Brain microvascular endothelial cell (primary cell): ENCODE data around the gene SMOC1.

ENCODE experiments used
- DNase-seq: peaks from one replicate; pipeline ENCODE4 v3.0.0-alpha.2; 2020
- H3K27ac ChIP-seq: fragments of 250-450 bp; sonication (Bioruptor Pico); 2 replicates; pipeline ENCODE4 v1.5.1; 2020; ENCODE audit warnings: mild to moderate bottlenecking, moderate library complexity
- H3K27me3 ChIP-seq: fragments of 250-450 bp; sonication (Bioruptor Pico); replicated peaks from 2 replicates; pipeline ENCODE4 v1.5.1; 2020; ENCODE audit warnings: mild to moderate bottlenecking
- H3K36me3 ChIP-seq: fragments of 250-450 bp; sonication (Bioruptor Pico); replicated peaks from 2 replicates; pipeline ENCODE4 v1.5.1; 2020; ENCODE audit warnings: mild to moderate bottlenecking
- H3K4me3 ChIP-seq: 2 replicates; pipeline ENCODE4 v1.5.1; 2011; ENCODE audit warnings: low read depth, mild to moderate bottlenecking, control low read depth, low read length, moderate library complexity
- in situ Hi-C: cut with HindIII; loops from 2 replicates; pipeline ENCODE4 v1.10.0; 2017; ENCODE audit warnings: low sequenced_read_pairs, low pct_ligation_motif_present
- TF ChIP-seq, protein P1 (sequence below): IDR thresholded peaks from 2 replicates; pipeline ENCODE4 v1.5.1; 2011; ENCODE audit warnings: low read depth, mild to moderate bottlenecking, moderate library complexity, low read length, control low read depth, inconsistent platforms; ENCODE audit errors: missing control alignments

The SMOC1 gene

DNA sequence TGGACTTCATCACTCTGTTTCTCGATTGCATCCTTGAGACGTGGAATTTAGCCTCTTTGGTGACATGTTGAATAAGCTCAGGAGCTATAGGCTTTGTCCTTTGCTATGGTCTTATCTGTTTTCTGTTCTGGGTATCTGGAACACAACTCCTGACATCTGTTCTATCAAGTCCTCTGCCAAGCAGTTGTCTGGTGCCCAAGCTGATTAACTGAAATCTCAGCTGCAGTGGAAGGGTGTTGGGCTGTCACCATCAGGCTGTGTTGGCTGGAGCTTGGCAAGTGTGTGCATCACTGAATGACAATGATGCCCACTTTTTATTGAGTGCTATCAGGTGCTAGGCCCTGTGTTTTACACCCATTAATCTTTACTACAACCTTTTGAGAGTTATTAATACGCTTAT, 77.8 kb downstream of the SMOC1 start:
- no peak overlapping the region for H3K4me3 ChIP-seq
- no peak for DNase-seq
- no peaks in the 10 kb centered on the region for H3K27me3 ChIP-seq
- TF ChIP-seq, protein P1, sequence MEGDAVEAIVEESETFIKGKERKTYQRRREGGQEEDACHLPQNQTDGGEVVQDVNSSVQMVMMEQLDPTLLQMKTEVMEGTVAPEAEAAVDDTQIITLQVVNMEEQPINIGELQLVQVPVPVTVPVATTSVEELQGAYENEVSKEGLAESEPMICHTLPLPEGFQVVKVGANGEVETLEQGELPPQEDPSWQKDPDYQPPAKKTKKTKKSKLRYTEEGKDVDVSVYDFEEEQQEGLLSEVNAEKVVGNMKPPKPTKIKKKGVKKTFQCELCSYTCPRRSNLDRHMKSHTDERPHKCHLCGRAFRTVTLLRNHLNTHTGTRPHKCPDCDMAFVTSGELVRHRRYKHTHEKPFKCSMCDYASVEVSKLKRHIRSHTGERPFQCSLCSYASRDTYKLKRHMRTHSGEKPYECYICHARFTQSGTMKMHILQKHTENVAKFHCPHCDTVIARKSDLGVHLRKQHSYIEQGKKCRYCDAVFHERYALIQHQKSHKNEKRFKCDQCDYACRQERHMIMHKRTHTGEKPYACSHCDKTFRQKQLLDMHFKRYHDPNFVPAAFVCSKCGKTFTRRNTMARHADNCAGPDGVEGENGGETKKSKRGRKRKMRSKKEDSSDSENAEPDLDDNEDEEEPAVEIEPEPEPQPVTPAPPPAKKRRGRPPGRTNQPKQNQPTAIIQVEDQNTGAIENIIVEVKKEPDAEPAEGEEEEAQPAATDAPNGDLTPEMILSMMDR = no peak
- in situ Hi-C loops = no loop called here
- no peak overlapping the region for H3K27ac ChIP-seq
- no peaks in the 10 kb centered on the region for H3K36me3 ChIP-seq

DNA sequence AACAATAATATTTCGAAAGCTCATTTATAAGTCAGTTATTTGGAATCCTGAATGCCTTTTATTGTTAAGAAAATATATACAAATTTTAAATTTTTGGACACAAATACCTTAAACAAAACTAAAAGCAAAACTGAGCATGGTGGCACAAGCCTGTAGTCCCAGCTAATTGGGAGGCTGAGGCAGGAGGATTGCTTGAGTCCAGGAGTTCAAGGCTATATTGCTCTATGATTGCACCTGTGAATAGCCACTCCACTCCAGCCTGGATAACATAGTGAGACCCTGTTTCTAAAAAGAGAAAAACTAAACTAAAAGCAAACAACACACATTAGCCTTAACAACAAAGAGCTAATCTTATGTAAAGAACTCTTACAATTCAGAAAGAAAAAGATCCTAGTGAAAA, 78.8 kb downstream of the SMOC1 start:
- Histone ChIP-seq H3K27ac (no peak overlapping the region), H3K27me3 (no peaks in the 10 kb centered on the region), H3K4me3 (no peak overlapping the region), H3K36me3 (no peaks in the 10 kb centered on the region)
- no peak for DNase-seq
- TF ChIP-seq, protein P1 = no peak
- in situ Hi-C loops = no loop called here

DNA sequence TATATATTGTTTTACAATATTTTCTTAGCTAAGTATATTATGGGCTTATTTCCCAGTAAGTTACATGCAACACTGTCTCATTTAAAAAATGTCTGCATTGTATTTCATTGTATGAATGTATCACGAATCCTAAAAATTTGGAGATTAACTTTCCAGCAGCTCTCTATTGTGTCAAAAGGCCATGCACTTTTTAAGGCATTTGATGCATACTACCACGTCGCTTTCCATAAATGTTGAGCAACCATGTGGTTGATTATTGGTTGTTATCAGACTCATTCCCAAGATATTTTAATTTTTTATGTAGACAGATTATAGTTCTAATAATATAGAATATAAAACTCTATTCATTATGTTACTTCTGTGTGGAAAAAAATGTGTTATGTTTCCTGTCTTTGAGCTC, 79.9 kb downstream of the SMOC1 start:
- in situ Hi-C loops = no loop called here
- H3K27me3 ChIP-seq = no peaks in the 10 kb centered on the region
- TF ChIP-seq, protein P1 = no peak
- DNase-seq = no peak
- H3K36me3 ChIP-seq = no peaks in the 10 kb centered on the region
- no peak overlapping the region for H3K27ac ChIP-seq
- H3K4me3 ChIP-seq = no peak overlapping the region

DNA sequence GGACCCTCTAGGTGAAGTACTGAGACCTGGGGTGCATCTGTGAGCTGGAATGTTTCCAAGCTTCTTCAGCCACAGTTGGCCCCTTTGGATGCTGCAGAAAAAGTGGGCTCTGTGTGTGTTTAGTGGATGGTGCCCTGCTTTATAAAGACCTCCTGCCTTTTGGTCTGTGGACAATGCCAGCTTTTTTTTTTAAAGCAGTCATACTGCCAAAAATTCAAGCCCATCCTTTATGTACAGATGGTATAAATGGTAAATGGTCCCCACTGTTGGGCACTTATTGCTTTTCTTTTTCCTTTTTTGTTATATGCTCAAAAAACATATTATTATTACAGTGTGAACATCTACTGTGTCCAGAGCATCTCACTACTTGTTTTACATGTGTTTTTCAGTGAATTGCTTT, 81.1 kb downstream of the SMOC1 start:
- Histone ChIP-seq H3K27me3 (no peaks in the 10 kb centered on the region), H3K4me3 (no peak overlapping the region), H3K36me3 (no peaks in the 10 kb centered on the region), H3K27ac (no peak overlapping the region)
- in situ Hi-C loops = no loop called here
- no peak for DNase-seq
- TF ChIP-seq, protein P1 = no peak

DNA sequence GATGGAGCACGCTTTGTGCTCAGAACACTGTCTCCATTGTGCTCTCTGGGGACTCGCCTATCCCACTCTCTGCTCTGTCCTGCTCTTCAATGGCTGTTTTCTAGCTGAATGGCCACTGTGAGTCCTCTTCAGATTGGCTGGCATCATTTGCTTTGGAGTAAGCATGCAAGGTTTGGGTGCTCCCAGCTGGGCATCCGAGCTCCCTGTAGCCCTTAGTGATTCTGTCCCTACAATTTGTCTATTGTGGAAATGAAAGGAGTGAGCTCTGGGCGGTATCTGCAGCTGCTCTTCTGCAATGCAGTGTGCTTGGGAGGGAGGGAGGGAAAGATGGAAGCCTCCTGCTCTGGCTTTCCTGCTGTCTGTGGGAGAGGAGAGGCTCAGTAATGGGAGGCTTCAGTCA, 84.8 kb downstream of the SMOC1 start:
- in situ Hi-C loops = no loop called here
- Histone ChIP-seq H3K27me3 (no peaks in the 10 kb centered on the region), H3K27ac (no peak overlapping the region), H3K4me3 (no peak overlapping the region), H3K36me3 (no peaks in the 10 kb centered on the region)
- TF ChIP-seq, protein P1 = no peak
- DNase-seq = no peak

DNA sequence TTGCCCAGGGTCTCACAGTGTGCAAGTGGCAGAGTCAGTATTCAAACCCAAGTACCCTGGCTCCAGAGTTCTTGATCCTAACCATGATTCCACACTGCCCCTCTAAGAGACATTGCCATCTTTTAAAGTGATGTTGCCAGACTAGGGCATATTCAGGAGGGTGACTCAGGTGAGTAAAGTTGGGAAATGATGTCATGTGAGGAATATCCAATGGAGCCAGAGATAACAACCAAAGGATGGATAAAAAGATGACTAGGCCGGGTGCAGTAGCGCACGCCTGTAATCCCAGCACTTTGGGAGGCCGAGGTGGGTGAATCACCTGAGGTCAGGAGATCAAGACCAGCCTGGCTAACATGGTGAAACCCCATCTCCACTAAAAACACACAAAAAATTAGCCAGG, 85.6 kb downstream of the SMOC1 start:
- TF ChIP-seq, protein P1 = no peak
- DNase-seq = no peak
- Histone ChIP-seq H3K36me3 (no peaks in the 10 kb centered on the region), H3K27me3 (no peaks in the 10 kb centered on the region), H3K27ac (no peak overlapping the region), H3K4me3 (no peak overlapping the region)
- in situ Hi-C loops = no loop called here
